OCI-LY1 (cell line): ENCODE results near the gene SYDE2.

Source experiments
- CTCF ChIP-seq: fragments of 200-600 bp; sonication (generic), shearing (Covaris generic); IDR thresholded peaks from 2 replicates; pipeline ENCODE4 v1.5.1; 2017; ENCODE audit warnings: mild to moderate bottlenecking, antibody characterized with exemption, low read length, moderate library complexity, mixed read lengths
- EZH2 ChIP-seq: fragments of 200-600 bp; sonication (generic), shearing (Covaris generic); IDR thresholded peaks from 2 replicates; pipeline ENCODE4 v1.8.0; 2017; ENCODE audit warnings: borderline replicate concordance, mixed run types, mild to moderate bottlenecking, antibody characterized with exemption, low read length, moderate library complexity, mixed read lengths

DNA sequence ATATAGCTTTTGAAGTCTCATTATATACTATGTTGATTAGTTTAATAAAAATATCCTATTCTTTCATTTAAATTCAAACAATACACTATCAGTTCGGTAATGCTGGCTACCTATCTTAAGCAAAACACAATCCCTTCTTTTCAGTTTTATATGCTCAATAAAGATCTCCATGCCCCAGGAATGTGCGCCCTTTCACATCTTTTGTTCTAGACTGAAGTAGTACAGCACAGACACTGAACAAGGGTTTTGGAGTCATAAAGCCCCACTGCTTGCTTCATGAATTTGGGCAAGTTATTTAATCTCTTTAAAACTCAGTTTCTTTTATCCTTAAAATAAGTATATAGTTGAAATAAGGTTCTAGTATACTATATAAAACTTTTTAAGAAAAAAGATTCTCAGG is 22.4 kb downstream of the SYDE2 start:
- TF ChIP-seq CTCF = no peak
- no peak for TF ChIP-seq EZH2
